Measurements from ENCODE around the gene KCNA10.
"Not testable (repeated sequence)": the region's sequence is repeated elsewhere in the genome, so short reads cannot be mapped to it uniquely, and the experiment has no call there.

The KCNA10 gene

DNA sequence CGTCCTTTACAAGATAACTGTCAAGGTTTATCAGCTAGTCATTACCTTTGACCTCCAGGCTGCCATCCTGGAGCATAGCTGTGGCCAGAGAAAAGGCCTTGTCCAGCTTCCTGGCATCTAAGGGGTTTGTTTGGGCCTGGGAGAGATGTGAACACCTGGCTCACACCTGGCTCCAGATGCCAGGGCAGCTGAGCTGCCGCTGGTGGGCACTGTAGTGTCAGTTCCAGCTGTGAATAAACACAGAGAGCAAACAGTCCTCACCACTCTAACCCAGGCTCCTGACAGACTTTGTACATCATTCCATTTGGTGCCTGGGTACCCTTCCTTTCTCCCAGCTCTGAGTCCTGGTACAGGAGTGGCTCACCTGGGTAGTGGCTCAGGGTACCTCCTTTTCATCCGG is 14.3 kb upstream of the KCNA10 start:
- DNase-seq = no peak

DNA sequence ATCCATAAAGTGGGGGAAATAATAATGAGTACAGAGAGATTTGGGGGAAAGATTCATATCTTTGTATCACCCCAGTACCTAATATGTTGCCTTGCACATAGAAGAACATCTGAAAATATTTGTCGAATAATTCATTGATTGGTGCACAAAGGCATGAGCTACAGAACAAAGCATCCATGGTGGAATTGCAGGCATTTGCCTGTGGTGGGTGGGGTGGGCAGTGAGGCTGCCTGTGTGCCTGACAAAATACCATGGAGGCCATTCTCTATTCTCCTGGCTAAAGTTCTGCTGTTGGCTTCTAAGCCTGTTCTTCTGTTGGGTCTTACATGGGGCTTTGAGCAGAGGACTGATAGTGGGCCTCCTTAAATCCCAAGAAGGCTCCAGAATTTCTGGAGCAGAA is 10.0 kb upstream of the KCNA10 start:
- DNase-seq = no peak

DNA sequence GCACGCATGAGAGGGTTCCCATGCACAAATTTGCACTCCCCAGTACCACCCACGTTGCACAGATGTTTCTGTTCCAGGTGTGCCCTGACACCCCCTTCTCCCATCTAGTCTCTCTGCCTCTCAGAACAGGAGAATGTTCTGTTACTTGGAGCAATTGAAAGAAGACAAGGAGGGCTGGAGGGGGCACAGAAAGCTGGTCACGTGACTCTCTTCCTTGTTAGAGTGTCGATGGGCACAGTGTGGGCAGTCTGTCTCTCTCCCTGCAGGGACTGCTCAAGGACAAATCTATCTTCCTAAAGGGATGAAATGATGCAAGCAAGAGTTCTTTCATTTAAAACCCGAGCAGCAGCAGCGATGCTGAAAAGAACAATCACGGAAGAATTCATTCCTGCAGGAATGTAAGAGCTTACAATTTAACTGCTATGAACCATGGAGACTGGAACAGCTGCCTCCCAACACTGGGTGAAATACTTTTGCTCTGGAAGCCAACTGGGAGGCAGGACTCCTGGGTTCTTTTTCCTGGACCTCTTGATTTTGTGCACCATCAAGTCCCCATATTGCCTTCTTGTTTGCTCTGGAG is 7.3 kb upstream of the KCNA10 start:
- no peak for DNase-seq

DNA sequence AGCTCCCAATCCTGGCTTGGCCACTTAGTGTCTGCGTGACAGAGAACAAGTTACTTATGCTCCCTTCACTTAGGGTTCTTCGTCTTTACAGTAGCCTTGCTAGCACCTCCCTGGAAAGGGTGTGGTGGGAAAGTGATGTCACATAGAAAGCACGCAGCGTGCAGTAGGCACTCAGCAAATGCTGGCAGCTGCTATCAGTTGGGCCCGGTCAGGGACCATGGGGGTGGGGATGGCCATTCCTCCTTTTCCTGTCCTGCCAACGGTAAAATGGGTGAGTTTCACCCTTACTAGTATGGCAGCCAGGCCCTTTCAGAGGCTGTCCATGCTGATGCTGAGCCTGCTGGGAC is 6.2 kb upstream of the KCNA10 start:
- no peak for DNase-seq

DNA sequence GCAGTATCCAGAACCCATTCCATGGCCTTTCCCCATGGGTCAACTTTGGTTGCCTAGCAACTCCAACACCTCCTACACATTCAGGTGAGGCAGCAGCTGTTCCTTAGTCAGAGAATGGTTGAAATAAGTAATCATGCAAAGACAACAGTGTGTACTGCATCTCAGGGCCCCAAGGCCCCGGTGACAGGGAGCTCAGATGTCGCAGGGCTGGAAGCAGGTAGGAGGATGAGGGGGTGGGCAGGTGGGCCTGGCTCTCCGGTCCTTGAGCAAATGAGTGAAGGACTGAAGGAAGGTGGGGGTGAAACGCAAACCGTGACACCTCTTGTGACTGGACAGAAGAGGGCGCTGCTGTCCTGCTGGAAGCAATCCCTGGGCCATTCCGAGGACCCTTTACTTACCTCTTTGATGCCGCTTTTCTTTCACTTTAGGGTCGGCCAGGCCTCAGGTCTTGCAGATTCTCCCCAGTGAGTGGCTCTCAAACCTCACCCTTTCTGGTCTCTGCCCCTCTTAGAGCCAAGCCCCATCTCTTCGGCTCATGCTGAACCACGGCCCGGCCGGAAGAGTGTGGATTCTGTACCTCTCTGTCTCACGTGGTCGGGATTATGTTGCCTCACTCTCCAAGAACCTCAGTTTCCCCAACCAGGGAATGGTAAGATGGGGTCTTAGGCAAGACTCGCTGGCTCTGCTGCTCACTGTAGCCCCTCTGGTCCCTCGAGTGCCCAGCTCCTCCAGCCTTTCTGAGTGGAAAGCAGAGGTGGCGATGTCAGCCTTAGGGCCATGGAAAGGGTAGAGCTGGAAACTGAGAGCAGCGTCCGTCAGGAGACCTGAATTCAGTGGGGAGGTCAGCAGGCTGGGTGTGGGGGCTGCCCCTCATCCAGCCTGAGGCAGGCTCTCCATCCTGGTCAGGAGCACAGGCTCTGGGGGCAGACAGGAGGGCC is 5.6 kb upstream of the KCNA10 start:
- DNase-seq = peak in 4 of 5 experiments; percentile 12 to 55 (median 28)

DNA sequence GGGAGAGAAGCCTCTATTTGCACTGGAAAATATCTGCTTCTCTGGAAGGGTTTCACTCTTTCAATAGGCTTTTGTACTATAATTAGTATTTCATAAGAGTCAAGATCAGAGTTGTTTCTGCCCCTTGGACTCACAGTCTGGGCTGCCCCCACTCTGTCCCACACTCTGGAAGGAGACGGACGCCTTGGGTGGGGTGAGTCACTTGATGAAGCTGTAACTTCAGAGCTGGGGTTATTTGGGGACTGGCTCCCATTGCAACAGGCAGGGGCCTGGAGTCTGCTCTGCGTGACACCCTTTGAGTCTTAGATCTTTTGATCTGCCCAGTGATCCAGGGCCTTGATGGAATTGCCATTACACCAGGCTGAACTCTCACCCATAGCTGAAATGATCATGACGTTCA is 4.0 kb upstream of the KCNA10 start:
- no peak for DNase-seq

DNA sequence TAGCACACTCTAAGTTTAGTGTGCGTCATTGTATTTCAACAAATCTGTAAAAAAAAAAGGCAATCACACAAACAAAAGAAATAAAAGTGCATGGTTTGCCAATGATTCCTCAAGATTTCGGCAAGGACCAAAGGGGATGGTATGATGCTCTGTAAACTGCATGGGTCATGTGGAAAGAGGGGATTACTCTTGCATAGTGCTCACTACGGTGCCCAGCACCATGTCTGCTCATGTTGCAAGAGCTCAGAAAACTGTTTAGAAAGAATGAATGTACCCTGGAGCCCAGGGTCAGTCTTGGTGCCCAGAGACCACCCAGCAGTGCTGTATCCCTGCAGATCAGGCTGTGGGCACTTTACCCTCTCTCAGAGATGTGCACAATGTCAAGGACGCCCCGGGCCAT is 3.6 kb upstream of the KCNA10 start:
- no peak for DNase-seq

DNA sequence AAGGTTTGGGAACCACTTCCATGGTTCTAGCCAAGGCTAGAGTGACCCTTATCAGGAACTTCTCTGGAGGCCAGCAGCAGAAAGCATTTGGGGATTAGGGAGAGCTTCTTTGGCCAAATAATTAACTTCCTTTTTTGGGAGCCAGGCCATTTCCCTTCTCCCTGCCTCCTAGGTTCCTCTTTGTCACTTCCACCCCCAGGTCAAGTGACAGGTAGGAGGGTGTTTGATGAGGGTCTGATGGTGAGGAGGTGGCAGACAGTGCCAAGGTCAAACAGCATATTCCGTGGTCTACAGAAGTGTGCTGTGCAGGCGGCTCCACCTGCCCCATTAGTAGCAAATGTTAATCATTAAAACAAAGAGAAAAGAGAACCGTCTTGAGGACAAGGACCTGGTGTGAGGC is 1.9 kb upstream of the KCNA10 start:
- DNase-seq = no peak

DNA sequence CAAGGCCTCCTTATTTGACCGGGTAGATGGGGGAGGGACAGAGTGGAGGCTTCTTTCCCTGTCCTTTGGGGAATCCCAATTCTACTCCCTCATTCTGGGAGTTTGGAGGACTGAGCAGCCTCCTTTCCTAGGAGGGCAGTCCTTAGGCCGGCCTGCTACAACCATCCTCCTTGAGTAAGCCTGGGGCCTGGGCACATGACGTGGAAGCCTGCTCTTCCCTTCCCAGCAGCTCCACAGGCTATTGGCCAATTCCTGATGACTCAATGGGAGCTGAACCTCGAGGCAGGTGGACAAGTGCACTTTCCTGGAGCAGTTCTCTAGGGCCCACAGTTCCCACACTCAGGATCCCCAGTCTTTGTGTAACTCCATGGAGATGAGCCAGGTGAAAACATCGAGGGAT is 3.1 kb downstream of the KCNA10 start:
- no peak for DNase-seq

DNA sequence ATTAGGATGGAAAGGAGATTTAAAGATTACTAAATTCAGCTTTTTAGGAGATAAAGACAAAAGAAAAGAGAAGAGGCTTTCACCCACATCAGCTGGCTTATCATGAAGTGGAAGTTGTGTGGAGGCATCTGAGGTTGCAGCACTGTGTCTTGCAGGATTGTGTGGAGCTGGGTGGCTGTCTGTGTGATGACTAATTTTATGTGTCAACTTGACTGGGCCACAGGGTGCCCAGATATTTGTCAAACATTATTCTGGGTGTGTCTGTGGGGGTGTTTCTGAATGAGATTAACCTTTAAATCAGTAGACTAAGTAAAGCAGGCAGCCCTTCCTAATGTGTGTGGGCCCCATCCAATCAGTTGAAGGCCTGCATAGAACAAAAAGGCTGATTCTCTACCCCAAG is 3.9 kb downstream of the KCNA10 start:
- peak in 1 of 5 experiments; percentile 7 for DNase-seq

DNA sequence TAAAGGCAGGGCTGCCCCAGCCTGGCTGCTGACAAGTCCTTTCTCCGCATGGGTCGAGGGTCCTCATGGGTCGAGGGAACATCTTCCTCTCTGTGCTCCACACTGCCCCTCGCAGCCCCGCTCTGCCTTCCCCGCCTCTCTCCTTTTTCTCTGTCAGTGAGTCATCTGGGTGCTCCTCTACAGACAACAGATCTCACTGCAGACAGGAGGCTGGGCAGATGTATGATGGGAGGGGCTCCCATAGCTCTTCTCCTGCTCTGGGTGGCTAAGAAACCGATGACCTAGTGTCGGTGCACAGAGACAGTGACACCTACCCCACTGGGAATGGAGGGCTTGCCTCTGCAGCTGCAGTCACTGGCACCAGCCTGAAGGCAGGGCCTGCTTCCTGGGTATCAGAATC is 5.5 kb downstream of the KCNA10 start:
- DNase-seq = no peak

DNA sequence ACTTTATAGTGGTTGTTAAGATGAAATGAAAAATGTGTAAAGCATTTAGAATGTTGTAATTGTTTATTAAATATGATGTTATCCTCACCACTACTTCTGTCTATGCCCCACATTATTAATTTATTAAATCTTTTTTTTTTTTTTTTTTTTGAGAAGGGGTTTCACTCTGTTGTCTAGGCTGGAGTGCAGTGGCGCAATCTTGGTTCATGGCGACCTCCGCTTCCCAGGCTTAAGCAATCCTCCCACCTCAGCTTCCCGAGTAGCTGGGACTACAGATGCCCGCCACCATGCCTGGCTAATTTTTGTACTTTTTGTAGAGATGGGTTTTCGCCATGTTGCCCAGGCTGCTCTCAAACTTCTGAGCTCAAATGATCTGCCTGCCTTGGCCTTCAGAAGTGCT is 7.5 kb downstream of the KCNA10 start:
- DNase-seq = no peak

DNA sequence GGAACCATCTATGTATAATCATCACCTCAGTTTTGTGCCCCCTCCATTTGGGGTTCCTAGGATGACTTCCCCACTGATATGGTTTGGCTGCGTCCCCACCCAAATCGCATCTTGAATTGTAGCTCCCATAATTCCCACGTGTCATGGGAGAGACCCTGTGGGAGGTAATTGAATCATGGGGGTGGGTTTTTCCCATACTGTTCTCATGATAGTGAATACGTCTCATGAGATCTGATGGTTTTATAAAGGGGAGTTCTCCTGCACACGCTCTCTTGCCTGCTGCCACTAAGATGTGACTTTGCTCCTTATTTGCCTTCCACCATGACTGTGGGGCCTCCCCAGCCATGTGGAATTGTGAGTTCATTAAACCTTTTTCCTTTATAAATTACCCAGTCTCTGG is 8.1 kb downstream of the KCNA10 start:
- DNase-seq = not testable (repeated sequence)

DNA sequence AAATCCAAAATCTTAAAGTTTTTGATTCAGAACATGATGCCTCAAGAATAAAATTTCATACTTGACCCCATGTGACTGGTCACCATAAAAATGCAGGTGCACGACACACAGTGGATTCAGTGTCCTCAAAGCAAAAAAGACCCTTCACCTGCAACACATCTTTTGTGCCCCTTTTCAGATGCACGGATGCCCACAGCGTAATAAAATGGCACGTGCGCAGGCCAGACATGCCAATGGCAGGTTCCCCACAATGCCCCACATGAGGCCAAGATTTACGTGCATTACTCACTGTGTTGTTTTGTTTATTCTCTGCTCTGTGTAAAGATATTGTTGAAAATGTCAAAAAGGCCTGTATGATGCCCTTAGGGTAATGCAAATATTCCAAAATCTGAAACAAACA is 9.3 kb downstream of the KCNA10 start:
- no peak for DNase-seq

DNA sequence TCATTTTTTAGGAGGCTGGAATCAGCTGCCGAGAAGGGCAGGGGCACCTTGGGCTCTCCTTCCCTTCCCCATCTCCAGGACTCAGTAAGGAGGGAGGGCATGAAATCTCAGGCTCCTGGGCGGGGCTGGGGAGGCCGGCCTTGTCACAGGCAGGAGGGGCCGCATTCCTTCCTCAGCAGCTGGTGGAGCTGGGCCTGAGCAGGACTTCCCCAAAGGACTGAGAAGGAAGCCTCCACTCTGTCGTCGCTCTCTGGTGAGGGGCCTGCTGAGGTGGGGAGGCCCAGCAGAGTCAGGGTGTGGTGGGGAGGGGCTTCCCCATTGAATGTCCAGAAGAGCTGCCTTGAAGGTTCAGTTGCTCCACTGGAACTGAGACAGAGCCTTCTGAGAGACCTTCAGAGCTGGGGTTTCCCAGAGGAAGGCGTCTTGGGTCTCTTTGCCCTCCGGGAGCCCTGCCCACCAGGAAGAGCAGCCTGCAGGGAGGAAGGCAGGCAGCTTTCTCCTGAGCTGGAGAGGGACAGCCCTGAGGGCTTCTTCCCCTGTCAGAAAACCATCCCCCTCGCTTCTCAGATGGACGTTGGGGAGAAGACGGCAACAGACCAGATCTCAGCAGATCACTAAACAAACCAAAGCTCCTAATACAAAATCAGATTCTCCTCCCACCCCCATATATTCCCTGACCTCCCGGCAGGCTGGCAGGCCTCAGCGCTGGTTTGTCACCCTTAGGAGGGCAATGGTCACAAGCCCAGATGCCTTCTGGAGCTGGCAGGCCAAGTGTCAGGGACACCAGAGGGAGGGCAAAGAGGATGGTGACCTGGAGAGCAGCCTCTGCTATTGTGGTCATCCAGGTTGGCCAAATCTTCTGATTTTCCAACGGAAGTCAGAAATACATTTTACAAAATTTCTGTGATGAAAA is 10.7 kb downstream of the KCNA10 start:
- DNase-seq = no peak

DNA sequence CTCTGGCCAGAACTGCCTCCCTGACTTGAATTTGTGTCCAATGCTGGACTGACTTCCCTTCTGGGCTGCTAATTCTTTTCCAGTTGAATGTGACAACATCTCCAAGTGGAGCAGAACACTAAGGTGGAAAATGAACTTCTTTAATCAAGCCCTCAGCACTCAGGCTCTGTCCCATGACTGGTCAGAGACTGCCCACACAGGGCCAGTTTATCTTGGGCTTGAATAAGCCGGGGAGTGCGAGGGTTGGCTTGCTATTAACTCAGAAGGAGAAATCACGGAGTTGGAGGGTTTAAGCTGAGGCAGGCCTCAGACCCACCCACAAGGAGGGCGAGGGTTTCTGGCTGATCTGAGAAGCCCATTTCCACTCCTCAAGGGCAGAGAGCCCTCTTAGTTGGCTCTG is 12.4 kb downstream of the KCNA10 start:
- no peak for DNase-seq

DNA sequence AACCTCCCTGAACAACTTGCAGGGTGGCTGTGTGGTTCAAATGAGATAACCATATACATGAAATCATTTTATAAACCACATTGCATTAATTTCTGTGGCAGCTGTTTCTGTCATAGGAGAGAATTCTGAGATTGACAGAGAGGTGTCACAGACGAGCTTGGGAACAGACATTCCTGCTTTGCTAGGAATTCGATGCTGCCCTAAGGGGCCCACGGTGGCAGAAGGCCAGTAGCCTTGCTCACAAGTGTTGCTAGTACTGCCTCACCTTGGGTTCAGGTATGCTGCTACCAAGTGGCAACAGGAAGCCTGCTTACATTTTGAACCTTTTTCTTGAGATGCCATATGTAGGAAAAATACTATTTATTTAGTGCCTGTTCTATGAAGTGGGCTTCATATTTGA is 13.4 kb downstream of the KCNA10 start:
- DNase-seq = no peak

DNA sequence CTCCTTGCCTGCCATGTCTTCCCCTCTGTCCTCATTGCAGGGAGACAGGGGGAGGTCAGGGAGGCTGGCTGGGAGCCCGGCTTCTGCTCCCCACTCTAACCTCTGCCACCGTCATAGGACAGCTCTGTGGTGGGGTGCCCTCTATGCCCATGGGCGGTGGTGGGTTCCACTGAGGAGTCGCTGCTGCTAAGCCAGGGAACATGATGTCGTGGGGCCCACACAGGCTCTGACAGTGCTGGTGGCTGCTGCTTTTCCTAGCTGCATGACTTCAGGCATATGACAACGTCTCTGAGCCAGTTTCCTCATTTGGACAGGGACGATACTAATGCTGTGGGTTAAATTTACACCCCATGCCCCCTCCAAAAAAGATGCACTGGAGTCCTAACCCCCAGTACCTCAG is 14.7 kb downstream of the KCNA10 start:
- DNase-seq = no peak

DNA sequence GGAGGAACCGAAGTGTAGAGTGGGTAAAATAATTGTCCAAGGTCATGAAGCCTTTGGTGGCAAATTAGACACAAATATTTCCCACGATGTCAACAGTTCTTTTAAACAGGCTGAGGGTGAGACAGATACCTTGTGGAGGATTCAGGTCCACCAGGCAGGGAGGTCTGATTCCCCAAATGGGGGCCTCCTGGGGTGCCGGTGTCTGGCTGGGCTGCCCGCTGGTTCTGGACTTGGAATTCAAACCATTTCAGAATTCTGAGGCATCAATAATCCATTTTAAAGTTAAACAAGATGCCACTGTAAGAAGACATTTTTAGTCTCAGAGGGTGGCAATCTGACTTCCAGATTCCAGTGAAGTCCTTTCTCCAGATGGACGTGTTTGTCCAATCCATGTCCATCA is 15.5 kb downstream of the KCNA10 start:
- no peak for DNase-seq

DNA sequence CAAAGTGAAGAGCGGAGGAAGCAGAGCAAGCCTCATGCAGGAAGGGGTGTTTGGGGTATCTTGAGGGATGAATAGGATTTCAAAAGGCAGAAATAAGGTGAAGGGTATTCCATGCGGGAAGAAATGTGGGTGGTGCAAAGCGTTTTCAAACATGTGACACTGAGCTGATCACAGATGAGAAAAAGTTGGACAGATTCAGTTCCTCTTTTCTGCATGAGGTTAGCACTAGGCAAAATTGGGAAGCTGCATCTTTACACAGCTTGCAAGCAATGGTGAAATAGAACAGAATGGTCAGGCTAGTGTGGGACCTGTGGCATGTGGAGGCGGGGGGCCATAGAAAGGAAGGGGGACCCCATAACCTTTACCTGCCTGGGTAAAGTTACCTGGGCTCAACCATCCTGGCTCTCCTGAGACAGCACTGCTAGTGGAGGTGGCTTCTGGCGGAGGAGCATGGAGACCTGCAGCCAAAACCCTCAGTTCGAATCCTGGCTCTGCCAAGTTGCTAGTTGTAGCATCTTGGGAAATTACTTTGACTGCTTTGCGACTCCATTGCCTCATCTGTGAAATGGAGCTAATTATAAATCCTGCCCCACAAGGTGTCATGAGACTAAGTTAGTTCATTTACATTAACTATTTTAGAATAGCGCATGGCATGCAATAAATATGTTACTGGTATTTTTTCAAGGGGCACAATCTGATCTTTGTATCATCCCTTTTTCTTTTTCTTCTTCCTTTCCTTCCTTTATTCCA is 16.4 kb downstream of the KCNA10 start:
- DNase-seq = no peak

DNA sequence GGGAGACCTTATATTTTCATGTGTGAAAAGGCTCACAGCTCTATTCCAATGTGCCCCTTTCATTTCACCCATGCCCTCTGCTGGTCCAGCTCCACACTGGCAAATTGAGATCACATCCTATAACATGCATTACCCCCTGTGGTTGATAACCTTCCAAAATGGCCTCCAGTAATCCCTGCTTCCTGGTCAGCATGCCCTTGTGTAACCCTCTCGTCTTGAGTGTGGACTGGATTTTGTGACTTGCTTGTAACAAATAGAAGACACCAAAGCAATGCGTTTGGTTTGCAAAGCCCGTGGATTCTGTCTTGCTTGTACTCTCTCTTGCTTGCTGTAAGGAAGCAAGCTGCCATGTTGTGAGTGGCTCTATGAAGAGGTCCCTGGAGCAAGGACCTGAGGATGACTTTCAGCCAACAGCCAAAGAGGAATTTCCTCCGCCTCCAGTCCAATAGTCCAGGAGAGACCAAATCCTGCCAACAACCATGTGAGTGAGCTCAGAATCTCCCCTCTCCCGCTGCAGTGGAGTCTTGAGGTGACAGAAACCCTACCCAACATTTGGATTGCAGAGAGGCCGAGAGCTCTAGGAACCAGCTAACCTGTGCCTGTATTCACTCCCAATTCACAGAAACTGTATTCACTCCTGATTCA is 17.4 kb downstream of the KCNA10 start:
- DNase-seq = no peak

DNA sequence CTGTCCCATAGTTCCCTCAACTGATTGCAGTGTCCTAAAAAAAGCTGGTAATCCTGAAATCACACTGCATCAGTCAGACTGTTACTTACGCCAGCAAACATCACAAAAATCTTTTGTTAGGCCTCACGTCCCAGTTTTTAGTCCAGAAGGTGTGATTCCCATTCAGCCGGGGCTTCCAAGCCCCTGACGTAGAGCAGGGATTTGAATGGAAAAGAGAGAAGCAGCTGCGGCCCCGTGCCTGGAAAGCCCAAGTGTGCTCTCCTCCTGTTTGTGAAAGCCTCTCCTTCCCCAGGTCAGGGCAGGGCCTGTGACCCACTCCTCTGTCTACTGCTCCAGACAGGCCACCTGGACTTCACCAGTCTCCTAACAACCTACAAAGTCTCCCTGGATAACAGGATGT is 20.7 kb downstream of the KCNA10 start:
- no peak for DNase-seq
